Choroid plexus epithelial cell (primary cell): ENCODE data around the gene CEP295NL.
A peak's percentile ranks its signal among the peaks of the same experiment; 100 is the strongest.

Source experiments
- DNase-seq: peaks from one replicate; pipeline ENCODE4 v3.0.0-alpha.2; 2010; ENCODE audit warnings: low read depth
- H3K4me3 ChIP-seq: 2 replicates; pipeline ENCODE4 v1.5.1; 2011; ENCODE audit warnings: low read depth, mild to moderate bottlenecking, control low read depth, low read length, moderate library complexity
- CTCF ChIP-seq: conservative IDR thresholded peaks from 2 replicates; pipeline ENCODE4 v1.5.1; 2011; ENCODE audit warnings: low read depth, mild to moderate bottlenecking, control low read depth, inconsistent platforms, low read length, moderate library complexity

CEP295NL gene

GRCh38 chr17:78884876-78885667 is 17.9 kb downstream of the CEP295NL start:
- DNase-seq, result no peak
- TF ChIP-seq CTCF, result no peak
- no peak overlapping the region for H3K4me3 ChIP-seq

- H3K4me3 ChIP-seq, result peak overlapping the region; percentile 33
- DNase-seq, result no peak
- no peak for TF ChIP-seq CTCF
Measured at GRCh38 chr17:78884148-78884825, 18.7 kb downstream of the CEP295NL start.

- peak overlapping the region; percentile 33 for H3K4me3 ChIP-seq
- peak; percentile 96 for DNase-seq
- TF ChIP-seq CTCF, result peak; percentile 15
Measured at GRCh38 chr17:78883533-78884131, 19.4 kb downstream of the CEP295NL start.

- no peak for TF ChIP-seq CTCF
- peak overlapping the region; percentile 33 for H3K4me3 ChIP-seq
- peak; percentile 78 for DNase-seq
Measured at GRCh38 chr17:78883089-78883532, 19.9 kb downstream of the CEP295NL start.

- TF ChIP-seq CTCF, result no peak
- DNase-seq, result no peak
- no peak overlapping the region for H3K4me3 ChIP-seq
Measured at GRCh38 chr17:78882540-78883088, 20.4 kb downstream of the CEP295NL start.

- TF ChIP-seq CTCF, result no peak
- DNase-seq, result peak; percentile 97
- no peak overlapping the region for H3K4me3 ChIP-seq
Measured at GRCh38 chr17:78879635-78880186, 23.3 kb downstream of the CEP295NL start.
